Parathyroid adenoma (tissue), 2 donors: ENCODE results near the gene EBF3.

ENCODE experiments used
- H2AFZ ChIP-seq: fragments of 300-600 bp; sonication (generic); one replicate; pipeline ENCODE4 v1.7.0; 2017; ENCODE audit warnings: antibody characterized with exemption, mild to moderate bottlenecking
- H3K27ac ChIP-seq: fragments of 300-600 bp; sonication (generic); one replicate; pipeline ENCODE4 v1.7.0; 2017
- H3K27me3 ChIP-seq: fragments of 300-600 bp; sonication (generic); one replicate; pipeline ENCODE4 v1.7.0; 2017; ENCODE audit warnings: low read length; ENCODE audit not compliant: control insufficient read depth, insufficient read depth
- H3K36me3 ChIP-seq: fragments of 300-600 bp; sonication (generic); one replicate; pipeline ENCODE4 v1.7.0; 2017; ENCODE audit warnings: low read length; ENCODE audit not compliant: control insufficient read depth, insufficient read depth
- H3K4me1 ChIP-seq: fragments of 300-600 bp; sonication (generic); one replicate; pipeline ENCODE4 v1.7.0; 2017; ENCODE audit warnings: control low read depth
- H3K4me2 ChIP-seq: fragments of 300-600 bp; sonication (generic); one replicate; pipeline ENCODE4 v1.7.0; 2017; ENCODE audit warnings: low read length
- H3K4me3 ChIP-seq: fragments of 300-600 bp; sonication (generic); one replicate; pipeline ENCODE4 v1.7.0; 2017; ENCODE audit warnings: low read depth, low read length
- H3K79me2 ChIP-seq: fragments of 300-600 bp; sonication (generic); one replicate; pipeline ENCODE4 v1.7.0; 2017; ENCODE audit warnings: control low read depth
- H3K9ac ChIP-seq: fragments of 300-600 bp; sonication (generic); one replicate; pipeline ENCODE4 v1.7.0; 2017; ENCODE audit warnings: mild to moderate bottlenecking
- H3K9me3 ChIP-seq: fragments of 300-600 bp; sonication (generic); one replicate; pipeline ENCODE4 v1.7.0; 2017; ENCODE audit warnings: low read length; ENCODE audit not compliant: control insufficient read depth
- CTCF ChIP-seq: fragments of 300-600 bp; sonication (generic); IDR thresholded peaks from one replicate; pipeline ENCODE4 v1.7.0; 2017; ENCODE audit warnings: antibody characterized with exemption, mild to moderate bottlenecking
- donor health status: primary hyperparathyroidism.

EBF3 gene

GRCh38 chr10:129972145-129972965, 8.3 kb upstream of the EBF3 start:
- no peaks in the 10 kb centered on the region for H3K79me2 ChIP-seq
- H3K4me3 ChIP-seq = no peak overlapping the region
- no peak overlapping the region for H3K27ac ChIP-seq
- no peak overlapping the region for H3K9ac ChIP-seq
- peak overlapping the region; percentile 22 for H2AFZ ChIP-seq
- no peaks in the 10 kb centered on the region for H3K9me3 ChIP-seq
- peaks cover 16% of the 10 kb centered on the region for H3K27me3 ChIP-seq
- no peaks in the 10 kb centered on the region for H3K36me3 ChIP-seq
- H3K4me1 ChIP-seq = no peaks in the 10 kb centered on the region
- TF ChIP-seq CTCF = no peak
- peak overlapping the region; percentile 41 for H3K4me2 ChIP-seq

DNA sequence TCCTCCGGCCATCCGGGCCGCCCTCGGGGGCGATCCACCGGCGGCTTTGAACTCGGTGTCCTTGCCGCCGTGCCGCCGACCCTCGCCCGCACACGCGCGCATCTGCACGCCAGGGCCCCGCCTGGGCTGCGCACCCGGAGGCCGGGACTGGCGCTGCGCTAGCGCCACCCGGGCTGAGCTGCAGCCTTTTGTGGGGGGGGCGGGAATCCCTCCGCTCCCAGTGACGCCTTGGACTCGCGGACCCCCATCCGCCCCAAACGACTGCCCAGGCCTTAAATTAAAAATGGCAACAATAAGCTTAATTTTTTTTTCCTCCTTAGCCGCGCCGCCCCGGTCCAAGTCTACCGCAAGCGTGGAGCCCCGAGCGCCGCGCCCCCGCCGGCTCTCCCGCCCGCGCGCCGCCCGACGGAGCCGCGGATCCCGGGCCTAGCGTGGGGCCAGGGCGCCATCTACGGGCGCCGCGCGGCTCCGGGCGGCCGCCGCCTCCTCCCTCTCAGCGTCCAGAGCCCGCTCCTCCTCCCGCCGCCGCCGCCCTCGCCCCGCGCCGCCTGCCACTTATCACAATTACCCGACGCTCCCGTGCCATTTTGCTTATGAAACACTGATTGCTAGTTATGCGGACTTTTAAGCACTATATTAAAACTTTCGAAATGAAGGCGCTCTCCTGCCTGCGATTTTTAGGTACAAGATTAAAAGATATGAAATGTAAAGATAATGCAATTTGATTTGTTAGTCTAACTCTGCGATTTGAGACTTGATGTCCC, 7.5 kb upstream of the EBF3 start:
- peaks cover 23% of the 10 kb centered on the region for H3K27me3 ChIP-seq
- peak overlapping the region; percentile 41 for H3K4me2 ChIP-seq
- no peaks in the 10 kb centered on the region for H3K4me1 ChIP-seq
- H3K4me3 ChIP-seq = no peak overlapping the region
- no peak overlapping the region for H3K27ac ChIP-seq
- no peaks in the 10 kb centered on the region for H3K9me3 ChIP-seq
- H2AFZ ChIP-seq = peak overlapping the region; percentile 17
- no peaks in the 10 kb centered on the region for H3K36me3 ChIP-seq
- no peak for TF ChIP-seq CTCF
- no peaks in the 10 kb centered on the region for H3K79me2 ChIP-seq
- no peak overlapping the region for H3K9ac ChIP-seq

DNA sequence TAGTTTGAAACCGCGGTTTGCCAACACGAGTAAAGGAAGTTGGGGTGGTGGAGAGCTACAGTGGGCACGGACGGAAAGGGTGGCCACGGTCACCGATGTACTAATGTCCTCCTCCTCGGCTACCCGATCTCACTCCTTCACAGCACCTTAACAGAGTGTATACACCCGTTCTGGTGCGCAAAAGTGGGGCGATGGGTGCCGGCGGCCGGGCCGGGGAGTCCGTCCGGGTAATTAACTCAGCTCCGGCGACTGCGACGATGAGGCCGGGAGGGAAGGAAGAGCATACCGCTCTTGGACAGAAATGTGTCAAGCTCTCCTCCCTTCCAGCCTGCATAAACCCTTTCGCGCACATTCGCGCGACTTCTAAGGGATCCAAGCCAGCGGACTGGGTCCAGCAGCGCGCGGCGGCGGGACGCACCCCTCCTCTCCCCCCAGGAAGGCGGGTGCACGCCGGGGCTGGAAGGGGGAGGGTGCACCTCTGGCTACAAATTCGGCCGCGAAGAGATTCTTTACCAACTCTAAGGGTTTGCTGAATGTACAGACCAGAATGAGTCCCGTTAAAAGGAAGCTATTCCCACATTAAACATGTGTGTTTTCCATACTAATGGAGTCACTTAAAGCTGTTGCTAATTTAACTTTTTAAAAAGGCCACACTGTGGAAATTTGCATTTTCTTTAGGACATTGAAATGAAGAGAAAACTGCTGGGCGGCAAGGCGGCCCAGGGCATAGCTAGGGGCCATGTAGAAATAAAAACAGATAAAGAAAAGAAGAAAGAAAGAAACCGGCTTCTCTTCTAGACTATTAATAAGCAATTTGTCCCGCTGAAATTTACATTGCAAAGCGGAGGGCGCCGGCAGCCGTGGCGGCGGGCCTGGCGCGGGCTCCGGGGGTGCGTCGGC, 6.6 kb upstream of the EBF3 start:
- peaks cover 25% of the 10 kb centered on the region for H3K27me3 ChIP-seq
- H3K36me3 ChIP-seq = no peaks in the 10 kb centered on the region
- no peak for TF ChIP-seq CTCF
- H3K9ac ChIP-seq = no peak overlapping the region
- H3K4me1 ChIP-seq = no peaks in the 10 kb centered on the region
- H2AFZ ChIP-seq = no peak overlapping the region
- no peak overlapping the region for H3K4me3 ChIP-seq
- H3K79me2 ChIP-seq = no peaks in the 10 kb centered on the region
- H3K27ac ChIP-seq = no peak overlapping the region
- peak overlapping the region; percentile 6 for H3K4me2 ChIP-seq
- no peaks in the 10 kb centered on the region for H3K9me3 ChIP-seq

GRCh38 chr10:129969911-129970464, 5.9 kb upstream of the EBF3 start:
- no peak for TF ChIP-seq CTCF
- Histone ChIP-seq H3K9me3 (no peaks in the 10 kb centered on the region), H3K36me3 (no peaks in the 10 kb centered on the region), H3K4me1 (no peaks in the 10 kb centered on the region), H3K4me3 (no peak overlapping the region), H3K4me2 (no peak overlapping the region), H3K79me2 (no peaks in the 10 kb centered on the region), H3K27me3 (peaks cover 31% of the 10 kb centered on the region), H3K27ac (no peak overlapping the region), H3K9ac (no peak overlapping the region), H2AFZ (no peak overlapping the region)
